SK-N-SH (cell line): ENCODE results near the gene CNTNAP5. TPM values are rescaled to one million over a fixed set of nuclear protein-coding genes. Genes with fewer than 3 reads are reported as not detected.

Experiments used
- CTCF ChIA-PET: fragments of 300-600, 350-600 bp; formaldehyde crosslinking; extraction: SDS; loops from one replicate; lab custom pipeline; 2021; lab: Yijun Ruan, JAX
- POLR2A ChIA-PET: fragments of 350-600 bp; sonication (Branson Sonifier 250); formaldehyde crosslinking; extraction: SDS; loops from one replicate; lab custom pipeline; 2020; ENCODE audit warnings: antibody characterized with exemption, inconsistent platforms; lab: Yijun Ruan, JAX
- DNase-seq: peaks from one replicate; pipeline ENCODE4 v3.0.0; 2012
- H2AFZ ChIP-seq: fragments of 200-600 bp; sonication (generic); 2 replicates; pipeline ENCODE4 v1.8.1; 2016; ENCODE audit warnings: antibody characterized with exemption, mild to moderate bottlenecking, low read depth
- H3F3A ChIP-seq: fragments of 200-600 bp; sonication (generic); replicated peaks from 2 replicates; pipeline ENCODE3; 2016; ENCODE audit warnings: antibody characterized with exemption, mild to moderate bottlenecking; ENCODE audit not compliant: insufficient read depth
- H3K27ac ChIP-seq, 2 experiments: fragments of 200-500 bp in 1 of 2; fragments of 200-600 bp in 1 of 2; sonication (Bioruptor generic) in 1 of 2; sonication (generic), shearing (Covaris generic) in 1 of 2; 2 replicates each; pipeline versions ENCODE4 v1.5.1 to v1.6.1; 2014 to 2016; ENCODE audit warnings: low read depth in 2 of 2, inconsistent platforms in 1 of 2, low read length in 1 of 2, mild to moderate bottlenecking in 1 of 2, mixed read lengths in 1 of 2
- H3K27me3 ChIP-seq: fragments of 200-600 bp; sonication (generic), shearing (Covaris generic); 2 replicates; pipeline ENCODE4 v1.6.1; 2016; ENCODE audit warnings: mixed run types; ENCODE audit not compliant: insufficient read depth
- H3K36me3 ChIP-seq, 2 experiments: fragments of 200-500 bp in 1 of 2; fragments of 200-600 bp in 1 of 2; sonication (Bioruptor generic) in 1 of 2; sonication (generic) in 1 of 2; replicated peaks in 1 of 2; 2 replicates each; pipeline versions ENCODE3 to v1.5.1; 2014 to 2016; ENCODE audit warnings: low read length in 1 of 2, mild to moderate bottlenecking in 1 of 2; ENCODE audit not compliant: insufficient read depth in 2 of 2, control insufficient read depth in 1 of 2
- H3K4me1 ChIP-seq, 2 experiments: fragments of 200-500 bp in 1 of 2; fragments of 200-600 bp in 1 of 2; sonication (Bioruptor generic) in 1 of 2; sonication (generic), shearing (Covaris generic) in 1 of 2; 2 replicates each; pipeline versions ENCODE4 v1.5.1 to v1.6.1; 2014 to 2016; ENCODE audit warnings: low read depth in 1 of 2, low read length in 1 of 2, mixed run types in 1 of 2; ENCODE audit not compliant: insufficient read depth in 2 of 2, control insufficient read depth in 1 of 2
- H3K4me2 ChIP-seq: fragments of 200-600 bp; sonication (generic), shearing (Covaris generic); 2 replicates; pipeline ENCODE4 v1.6.1; 2017; ENCODE audit warnings: mixed run types
- H3K4me3 ChIP-seq, 2 experiments: fragments of 200-500 bp in 1 of 2; fragments of 200-600 bp in 1 of 2; sonication (Bioruptor generic) in 1 of 2; sonication (generic), shearing (Covaris generic) in 1 of 2; 2 replicates each; pipeline versions ENCODE4 v1.5.1 to v1.8.1; 2014 to 2016; ENCODE audit warnings: low read depth in 2 of 2, inconsistent platforms in 1 of 2, low read length in 1 of 2, mild to moderate bottlenecking in 1 of 2, mixed read lengths in 1 of 2, moderate library complexity in 1 of 2
- H3K79me2 ChIP-seq: fragments of 200-600 bp; sonication (generic); 2 replicates; pipeline ENCODE4 v1.8.1; 2017; ENCODE audit warnings: mild to moderate bottlenecking; ENCODE audit not compliant: insufficient read depth
- H3K9ac ChIP-seq: fragments of 200-600 bp; sonication (generic); 2 replicates; pipeline ENCODE4 v1.6.1; 2017; ENCODE audit warnings: mixed run types
- H3K9me2 ChIP-seq: fragments of 200-600 bp; sonication (generic); 2 replicates; pipeline ENCODE4 v1.6.1; 2017; ENCODE audit warnings: mixed run types
- H3K9me3 ChIP-seq: fragments of 200-600 bp; sonication (generic); 2 replicates; pipeline ENCODE4 v1.6.1; 2017; ENCODE audit warnings: mixed run types, mild to moderate bottlenecking, moderate library complexity
- H4K20me1 ChIP-seq: fragments of 200-600 bp; sonication (generic); 2 replicates; pipeline ENCODE4 v1.6.1; 2017; ENCODE audit warnings: mild to moderate bottlenecking, mixed run types; ENCODE audit not compliant: insufficient read depth
- CHD2 ChIP-seq: fragments of 150-350 bp; IDR thresholded peaks from 2 replicates; pipeline ENCODE4 v1.6.1; 2018; ENCODE audit warnings: low read length; ENCODE audit not compliant: partially characterized antibody
- EP300 ChIP-seq, 2 experiments: IDR thresholded peaks; 2 replicates each; pipeline versions ENCODE4 v1.4.0 to v1.6.1; 2012; ENCODE audit warnings: borderline replicate concordance in 1 of 2, low read depth in 1 of 2, low read length in 1 of 2
- FOSL2 ChIP-seq: IDR thresholded peaks from 2 replicates; pipeline ENCODE4 v1.4.0; 2012; ENCODE audit warnings: low read depth, mild to moderate bottlenecking, moderate library complexity, borderline replicate concordance
- FOXM1 ChIP-seq: IDR thresholded peaks from 2 replicates; pipeline ENCODE4 v1.4.0; 2012; ENCODE audit warnings: low read depth, mild to moderate bottlenecking
- GATA2 ChIP-seq: sonication (generic); formaldehyde crosslinking; IDR thresholded peaks from 2 replicates; pipeline ENCODE4 v1.5.0; 2020; ENCODE audit warnings: mild to moderate bottlenecking, missing genetic modification reagents
- MAX ChIP-seq: IDR thresholded peaks from 2 replicates; pipeline ENCODE4 v1.4.0; 2012; ENCODE audit warnings: low read depth
- MEF2A ChIP-seq: IDR thresholded peaks from 2 replicates; pipeline ENCODE4 v1.4.0; 2012; ENCODE audit warnings: low read depth, borderline replicate concordance
- POLR2AphosphoS5 ChIP-seq: IDR thresholded peaks from 2 replicates; pipeline ENCODE4 v1.6.1; 2012; ENCODE audit warnings: low read depth, low read length
- SIN3A ChIP-seq: IDR thresholded peaks from 2 replicates; pipeline ENCODE4 v1.6.1; 2012; ENCODE audit warnings: low read depth, mild to moderate bottlenecking, low read length, moderate library complexity, borderline replicate concordance
- SMC3 ChIP-seq: IDR thresholded peaks from 2 replicates; pipeline ENCODE4 v1.6.1; 2012; ENCODE audit warnings: low read depth, low read length, improper control_type of control experiment
- TAF1 ChIP-seq: IDR thresholded peaks from 2 replicates; pipeline ENCODE4 v1.6.1; 2012; ENCODE audit warnings: low read depth, mild to moderate bottlenecking, low read length, moderate library complexity, borderline replicate concordance
- TCF12 ChIP-seq: IDR thresholded peaks from 2 replicates; pipeline ENCODE4 v1.4.0; 2012
- USF2 ChIP-seq: fragments of 150-350 bp; IDR thresholded peaks from 2 replicates; pipeline ENCODE4 v1.6.1; 2017; ENCODE audit warnings: antibody characterized with exemption, low read length, low read depth, borderline replicate concordance
- WGBS: methylation state at CpG from one replicate; pipeline ENCODE4 v1.1.6; 2017; ENCODE audit warnings: low lambda C conversion rate; 5-methylcytosine and 5-hydroxymethylcytosine counted together
- polyA plus RNA-seq, 3 experiments: library from polyadenylated mRNA; depleted of rRNA; stranded (reverse); fragments of >200 nt; gene quantifications; 2 replicates each; pipeline ENCODE4 v1.2.3, GENCODE V29; 2012
- TF ChIP-seq, protein P1 (sequence below): fragments of 150-350 bp; IDR thresholded peaks from 2 replicates; pipeline ENCODE4 v1.6.1; 2016; ENCODE audit warnings: mild to moderate bottlenecking, low read depth, low read length
- TF ChIP-seq, protein P2 (sequence below): IDR thresholded peaks from 2 replicates; pipeline ENCODE4 v1.4.0; 2012; ENCODE audit warnings: low read depth, borderline replicate concordance

Gene CNTNAP5
- polyA plus RNA-seq, 1 of the 3 experiments (the other 2 are of a cell fraction), result 0.08 TPM

- Histone ChIP-seq H3K9me2 (no peaks in the 10 kb centered on the region), H3F3A (no peaks in the 10 kb centered on the region), H3K4me3 (no peak overlapping the region), H3K27me3 (no peaks in the 10 kb centered on the region), H3K36me3 (no peaks in the 10 kb centered on the region)
- TF ChIP-seq FOSL2, result no peak
- no peak for TF ChIP-seq USF2
- TF ChIP-seq, protein P1, sequence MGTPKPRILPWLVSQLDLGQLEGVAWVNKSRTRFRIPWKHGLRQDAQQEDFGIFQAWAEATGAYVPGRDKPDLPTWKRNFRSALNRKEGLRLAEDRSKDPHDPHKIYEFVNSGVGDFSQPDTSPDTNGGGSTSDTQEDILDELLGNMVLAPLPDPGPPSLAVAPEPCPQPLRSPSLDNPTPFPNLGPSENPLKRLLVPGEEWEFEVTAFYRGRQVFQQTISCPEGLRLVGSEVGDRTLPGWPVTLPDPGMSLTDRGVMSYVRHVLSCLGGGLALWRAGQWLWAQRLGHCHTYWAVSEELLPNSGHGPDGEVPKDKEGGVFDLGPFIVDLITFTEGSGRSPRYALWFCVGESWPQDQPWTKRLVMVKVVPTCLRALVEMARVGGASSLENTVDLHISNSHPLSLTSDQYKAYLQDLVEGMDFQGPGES, result no peak
- no peak for TF ChIP-seq CHD2
- no peak for TF ChIP-seq MAX
- TF ChIP-seq, all 33 proteins: peak for 0
- no peaks in the 10 kb centered on the region for H3K4me1 ChIP-seq
- H3K4me2 ChIP-seq, result no peak overlapping the region
- H4K20me1 ChIP-seq, result no peaks in the 10 kb centered on the region
- H3K9me3 ChIP-seq, result no peaks in the 10 kb centered on the region
- no peaks in the 10 kb centered on the region for H3K79me2 ChIP-seq
- ChIA-PET POLR2A (no interaction called here), CTCF (no interaction called here)
- H3K27ac ChIP-seq, result no peak overlapping the region
- no peak for DNase-seq
- no peak overlapping the region for H3K9ac ChIP-seq
- no peak overlapping the region for H2AFZ ChIP-seq
Measured at GRCh38 chr2:124180635-124181034, 155.5 kb downstream of the CNTNAP5 start.

- 14% methylated on average over 1 of the region's 1 CpG for WGBS
- H3K9me3 ChIP-seq, result no peaks in the 10 kb centered on the region
- no peak overlapping the region for H2AFZ ChIP-seq
- ChIA-PET POLR2A (no interaction called here), CTCF (interaction anchor here (1.3 kb wide), 1 partner anchor 11 kb away, joined by 3 read pairs; no protein-coding TSS in a partner anchor)
- TF ChIP-seq SMC3, result no peak
- TF ChIP-seq MEF2A, result no peak
- TF ChIP-seq, protein P2, sequence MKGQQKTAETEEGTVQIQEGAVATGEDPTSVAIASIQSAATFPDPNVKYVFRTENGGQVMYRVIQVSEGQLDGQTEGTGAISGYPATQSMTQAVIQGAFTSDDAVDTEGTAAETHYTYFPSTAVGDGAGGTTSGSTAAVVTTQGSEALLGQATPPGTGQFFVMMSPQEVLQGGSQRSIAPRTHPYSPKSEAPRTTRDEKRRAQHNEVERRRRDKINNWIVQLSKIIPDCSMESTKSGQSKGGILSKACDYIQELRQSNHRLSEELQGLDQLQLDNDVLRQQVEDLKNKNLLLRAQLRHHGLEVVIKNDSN, result no peak
- no peak for TF ChIP-seq FOSL2
- TF ChIP-seq, protein P1, result no peak
- no peak for TF ChIP-seq SIN3A
- TF ChIP-seq GATA2 (CRISPR knock-in tag), result no peak
- no peak for TF ChIP-seq TCF12
- TF ChIP-seq USF2, result no peak
- TF ChIP-seq FOXM1, result no peak
- no peak for TF ChIP-seq POLR2AphosphoS5
- TF ChIP-seq TAF1, result no peak
- TF ChIP-seq EP300 (IDR thresholded peaks at IDR 0.05; ENCODE audit: borderline replicate concordance in 1 of 2, low read depth in 1 of 2, low read length in 1 of 2), result no peak
- DNase-seq, result no peak
- no peak overlapping the region for H3K27ac ChIP-seq
- no peak overlapping the region for H3K4me2 ChIP-seq
- no peaks in the 10 kb centered on the region for H3K36me3 ChIP-seq
- H4K20me1 ChIP-seq, result no peaks in the 10 kb centered on the region
- H3K4me1 ChIP-seq, result no peaks in the 10 kb centered on the region
- H3K27me3 ChIP-seq, result no peaks in the 10 kb centered on the region
- no peak overlapping the region for H3K9ac ChIP-seq
- no peaks in the 10 kb centered on the region for H3K79me2 ChIP-seq
- no peak overlapping the region for H3K4me3 ChIP-seq
- H3K9me2 ChIP-seq, result no peaks in the 10 kb centered on the region
- H3F3A ChIP-seq, result no peaks in the 10 kb centered on the region
Measured at GRCh38 chr2:124186801-124187200, 161.7 kb downstream of the CNTNAP5 start.
